ENCODE measurements around the gene DCBLD2.
A peak's percentile ranks its signal among the peaks of the same experiment; 100 is the strongest.

Gene DCBLD2

GRCh38 chr3:98902351-98902740 is 851 bp upstream of the DCBLD2 start:
- Mint-ChIP-seq H3K27me3 (peaks cover 7 to 12% of the 10 kb centered on the region in 2 donors), H3K36me3 (no peaks in the 10 kb centered on the region), H3K4me3 (peak overlapping the region; percentile 93 to 94), H3K27ac (peak overlapping the region; percentile 84), H3K4me1 (peaks cover 7 to 20% of the 10 kb centered on the region in 2 donors), H3K9me3 (no peaks in the 10 kb centered on the region)
- ATAC-seq (replicated peaks) (no peak), DNase-seq (no peak)

DNA sequence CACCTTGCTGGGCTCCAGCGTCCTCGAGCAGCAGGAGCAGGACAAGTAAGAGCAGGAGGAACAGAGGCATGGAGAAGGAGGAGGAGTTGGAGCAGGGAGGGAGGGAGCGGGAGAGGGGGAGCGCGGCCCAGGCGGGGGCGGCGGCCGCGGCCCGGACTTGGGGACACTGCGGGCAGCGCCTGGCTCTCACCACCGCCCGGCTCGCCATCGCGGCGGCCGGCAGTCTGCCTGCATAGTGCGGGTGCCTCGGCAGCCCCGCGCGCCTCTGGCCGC is 440 bp downstream of the DCBLD2 start:
- Mint-ChIP-seq H3K4me1 (peaks cover 7 to 20% of the 10 kb centered on the region in 2 donors), H3K4me3 (peak overlapping the region; percentile 93 to 94), H3K27ac (peak overlapping the region; percentile 0), H3K27me3 (peaks cover 4 to 6% of the 10 kb centered on the region in 2 donors), H3K36me3 (no peaks in the 10 kb centered on the region), H3K9me3 (no peaks in the 10 kb centered on the region)
- DNase-seq (no peak), ATAC-seq (replicated peaks) (peak; percentile 28 to 31)

- DNase-seq (no peak), ATAC-seq (replicated peaks) (peak in 1 of 2 donors; percentile 2)
- peak overlapping the region; percentile 0 for H3K27ac Mint-ChIP-seq
- H3K4me3 Mint-ChIP-seq: peak overlapping the region; percentile 93 to 94
- H3K27me3 Mint-ChIP-seq: peaks cover 4 to 6% of the 10 kb centered on the region in 2 donors
- H3K4me1 Mint-ChIP-seq: peaks cover 7 to 20% of the 10 kb centered on the region in 2 donors
- H3K9me3 Mint-ChIP-seq: no peaks in the 10 kb centered on the region
- no peaks in the 10 kb centered on the region for H3K36me3 Mint-ChIP-seq
These were observed 1.0 kb downstream of the DCBLD2 start for GRCh38 chr3:98900265-98901118.

DNA sequence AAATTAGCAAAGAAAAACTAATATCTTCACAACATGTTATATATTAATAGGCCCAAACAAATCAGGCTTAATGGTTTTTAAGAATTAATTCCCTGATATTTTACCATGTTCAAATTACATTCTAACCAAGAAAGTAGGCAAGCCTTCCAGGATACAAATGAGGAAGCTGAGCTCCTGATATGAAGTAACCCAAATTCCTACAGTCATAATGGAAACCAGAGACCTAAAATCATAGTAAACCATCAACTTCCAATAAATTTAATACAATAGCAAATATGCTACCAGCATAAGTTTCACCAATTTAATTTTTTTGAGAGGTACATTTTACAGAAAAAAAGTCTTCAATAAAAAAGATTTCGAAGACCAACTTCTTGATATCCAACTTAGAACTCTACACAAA is 3.8 kb downstream of the DCBLD2 start:
- no peak overlapping the region for H3K4me3 Mint-ChIP-seq
- H3K27ac Mint-ChIP-seq: no peak overlapping the region
- no peak for ATAC-seq (replicated peaks)

GRCh38 chr3:98894791-98895576 is 6.5 kb downstream of the DCBLD2 start:
- no peak for DNase-seq
- Mint-ChIP-seq H3K27me3 (no peaks in the 10 kb centered on the region), H3K9me3 (no peaks in the 10 kb centered on the region), H3K36me3 (no peaks in the 10 kb centered on the region), H3K4me1 (no peaks in the 10 kb centered on the region), H3K4me3 (no peak overlapping the region), H3K27ac (no peak overlapping the region)
- ATAC-seq (replicated peaks): no peak

More for the DNA sequence above, 3.8 kb downstream of the DCBLD2 start:
- H3K9me3 Mint-ChIP-seq: no peaks in the 10 kb centered on the region
- H3K36me3 Mint-ChIP-seq: no peaks in the 10 kb centered on the region
- H3K4me1 Mint-ChIP-seq: peaks cover 7 to 20% of the 10 kb centered on the region in 2 donors
- H3K27me3 Mint-ChIP-seq: no peaks in the 10 kb centered on the region
- no peak for DNase-seq

DNA sequence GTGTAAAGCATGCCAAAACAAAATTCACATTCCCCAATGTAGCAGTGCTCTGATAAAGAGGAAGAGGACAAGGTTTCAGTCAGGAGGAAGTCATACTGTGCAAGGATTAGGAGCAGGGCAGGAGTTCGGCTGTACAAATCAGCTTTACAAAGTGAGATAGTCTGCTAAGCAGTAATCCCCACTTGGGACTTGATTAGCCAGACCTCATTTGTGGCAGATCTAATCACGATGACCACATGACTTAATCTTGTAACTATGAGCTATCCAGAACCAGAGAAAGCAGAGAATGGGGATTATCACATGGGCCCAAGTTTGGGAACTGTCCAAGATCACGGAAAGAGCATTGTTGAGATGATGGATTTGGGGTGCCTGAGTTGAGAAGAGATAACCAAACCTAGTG is 7.8 kb downstream of the DCBLD2 start:
- DNase-seq: no peak
- ATAC-seq (replicated peaks): no peak
- no peaks in the 10 kb centered on the region for H3K4me1 Mint-ChIP-seq
- no peaks in the 10 kb centered on the region for H3K9me3 Mint-ChIP-seq
- H3K27ac Mint-ChIP-seq: no peak overlapping the region
- no peak overlapping the region for H3K4me3 Mint-ChIP-seq
- H3K36me3 Mint-ChIP-seq: no peaks in the 10 kb centered on the region
- no peaks in the 10 kb centered on the region for H3K27me3 Mint-ChIP-seq

DNA sequence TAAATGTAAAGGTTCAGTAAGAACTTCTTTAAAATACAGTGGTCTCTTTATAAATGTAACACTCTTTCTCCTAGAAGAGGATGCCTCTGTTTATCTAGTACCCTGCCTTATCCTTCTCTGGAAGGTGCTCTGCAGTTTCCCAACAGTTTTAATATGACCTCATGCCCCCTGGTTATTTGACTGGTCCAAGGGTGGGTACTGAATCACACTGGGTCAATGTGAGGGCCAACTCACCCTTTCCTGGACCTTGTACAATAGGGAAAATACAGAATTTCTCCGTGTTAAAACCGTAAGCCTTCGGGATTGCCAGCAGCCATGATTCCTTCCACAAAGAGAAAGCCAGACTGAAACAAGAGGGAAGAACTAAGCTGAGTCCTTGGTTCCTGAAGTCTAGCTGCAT is 9.2 kb downstream of the DCBLD2 start:
- ATAC-seq (replicated peaks) (no peak), DNase-seq (no peak)
- Mint-ChIP-seq H3K27ac (no peak overlapping the region), H3K27me3 (no peaks in the 10 kb centered on the region), H3K4me3 (no peak overlapping the region), H3K9me3 (no peaks in the 10 kb centered on the region), H3K36me3 (no peaks in the 10 kb centered on the region), H3K4me1 (no peaks in the 10 kb centered on the region)

DNA sequence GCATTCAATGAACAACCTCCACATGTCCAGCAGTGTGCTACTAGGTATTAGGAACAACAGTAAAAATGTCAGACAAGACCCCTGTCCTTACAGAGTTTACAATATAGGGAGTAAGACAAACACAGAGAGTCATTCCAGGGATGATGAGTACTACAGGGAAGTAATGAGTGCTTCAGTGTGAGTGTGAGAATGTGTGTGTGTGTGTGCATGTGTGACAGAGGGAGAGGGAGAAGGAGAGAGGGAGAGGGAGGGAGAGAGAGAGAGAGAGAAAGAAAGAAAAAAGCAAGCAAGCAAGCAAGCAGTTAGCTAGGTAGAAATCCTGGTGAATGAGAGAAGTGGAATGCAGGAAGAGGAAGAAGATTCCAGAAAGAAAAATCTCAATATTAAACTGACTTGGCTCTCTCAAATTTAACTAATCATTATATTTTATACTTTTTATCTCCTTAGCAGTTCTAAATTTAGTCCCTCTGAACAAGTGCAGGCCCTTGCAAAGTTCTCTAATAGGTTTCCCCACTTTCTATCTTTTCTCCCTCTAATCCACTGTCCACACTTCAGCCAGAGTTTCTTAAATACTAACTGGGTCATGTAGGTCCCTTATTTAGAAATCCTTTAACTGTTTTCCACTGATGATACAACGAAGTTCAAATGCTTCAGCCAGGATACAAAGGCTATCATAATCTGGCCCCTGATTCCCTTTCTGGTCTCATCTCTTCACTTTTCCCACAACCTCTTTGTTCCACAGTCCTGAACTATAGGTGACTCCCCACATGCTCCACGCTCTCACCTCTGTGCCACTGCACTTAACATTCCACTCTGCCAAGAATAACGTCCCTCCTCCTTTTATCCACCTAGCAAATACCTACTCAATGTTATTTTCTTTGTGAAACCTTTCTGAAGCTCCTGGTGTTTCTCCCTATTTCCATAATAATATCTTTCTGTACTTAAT is 10.3 kb downstream of the DCBLD2 start:
- H3K4me3 Mint-ChIP-seq: no peak overlapping the region
- ATAC-seq (replicated peaks) (no peak), DNase-seq (no peak)
- no peaks in the 10 kb centered on the region for H3K27me3 Mint-ChIP-seq
- H3K27ac Mint-ChIP-seq: no peak overlapping the region
- no peaks in the 10 kb centered on the region for H3K4me1 Mint-ChIP-seq
- no peaks in the 10 kb centered on the region for H3K9me3 Mint-ChIP-seq
- H3K36me3 Mint-ChIP-seq: no peaks in the 10 kb centered on the region

DNA sequence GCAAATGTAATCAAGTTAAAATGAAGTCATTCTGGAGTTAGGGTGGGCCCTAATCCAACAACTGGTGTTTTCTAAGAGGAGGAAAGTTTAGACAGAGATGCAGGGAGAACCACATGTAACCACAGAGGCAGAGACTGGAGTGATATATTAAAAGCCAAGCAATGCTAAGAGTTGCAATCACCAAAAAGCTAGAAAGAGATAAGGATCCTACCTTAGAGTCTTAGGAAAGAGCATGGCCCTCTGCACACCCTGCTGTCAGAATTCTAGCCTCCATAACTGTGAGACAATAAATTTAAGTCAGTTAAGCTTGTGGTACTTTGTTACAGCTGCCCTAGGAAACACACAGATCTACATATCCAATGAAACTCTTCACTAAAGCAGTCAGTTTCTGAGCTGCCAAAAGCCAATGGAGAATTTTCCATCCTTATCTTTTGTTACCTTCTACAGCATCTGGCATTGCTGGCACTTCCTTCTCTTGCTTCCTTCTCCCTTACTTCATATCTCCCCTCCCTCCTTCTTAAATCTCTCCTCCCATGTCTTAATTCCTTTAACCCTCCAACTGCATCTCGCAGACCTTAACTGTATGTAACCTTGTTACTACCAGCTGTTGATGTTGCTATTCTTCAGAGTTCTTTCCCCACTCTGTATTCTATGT is 11.2 kb downstream of the DCBLD2 start:
- no peaks in the 10 kb centered on the region for H3K36me3 Mint-ChIP-seq
- ATAC-seq (replicated peaks): no peak
- no peaks in the 10 kb centered on the region for H3K9me3 Mint-ChIP-seq
- H3K27ac Mint-ChIP-seq: no peak overlapping the region
- no peak for DNase-seq
- H3K4me3 Mint-ChIP-seq: no peak overlapping the region
- no peaks in the 10 kb centered on the region for H3K4me1 Mint-ChIP-seq
- no peaks in the 10 kb centered on the region for H3K27me3 Mint-ChIP-seq

- no peaks in the 10 kb centered on the region for H3K4me1 Mint-ChIP-seq
These were observed 13.8 kb downstream of the DCBLD2 start for GRCh38 chr3:98887684-98888083.

GRCh38 chr3:98886525-98886924 is 15.0 kb downstream of the DCBLD2 start:
- ATAC-seq (replicated peaks) (no peak), DNase-seq (no peak)
- peaks cover 0 to 2% of the 10 kb centered on the region in 2 donors for H3K9me3 Mint-ChIP-seq
- no peak overlapping the region for H3K4me3 Mint-ChIP-seq
- no peaks in the 10 kb centered on the region for H3K27me3 Mint-ChIP-seq
- no peaks in the 10 kb centered on the region for H3K4me1 Mint-ChIP-seq
- H3K27ac Mint-ChIP-seq: no peak overlapping the region
- peaks cover 0 to 3% of the 10 kb centered on the region in 2 donors for H3K36me3 Mint-ChIP-seq

More at GRCh38 chr3:98887684-98888083, 13.8 kb downstream of the DCBLD2 start:
- H3K4me3 Mint-ChIP-seq: no peak overlapping the region
- H3K27me3 Mint-ChIP-seq: no peaks in the 10 kb centered on the region
- H3K27ac Mint-ChIP-seq: no peak overlapping the region
- ATAC-seq (replicated peaks): no peak
- H3K36me3 Mint-ChIP-seq: peaks cover 0 to under 1% of the 10 kb centered on the region in 2 donors
- H3K9me3 Mint-ChIP-seq: no peaks in the 10 kb centered on the region
- DNase-seq: no peak

DNA sequence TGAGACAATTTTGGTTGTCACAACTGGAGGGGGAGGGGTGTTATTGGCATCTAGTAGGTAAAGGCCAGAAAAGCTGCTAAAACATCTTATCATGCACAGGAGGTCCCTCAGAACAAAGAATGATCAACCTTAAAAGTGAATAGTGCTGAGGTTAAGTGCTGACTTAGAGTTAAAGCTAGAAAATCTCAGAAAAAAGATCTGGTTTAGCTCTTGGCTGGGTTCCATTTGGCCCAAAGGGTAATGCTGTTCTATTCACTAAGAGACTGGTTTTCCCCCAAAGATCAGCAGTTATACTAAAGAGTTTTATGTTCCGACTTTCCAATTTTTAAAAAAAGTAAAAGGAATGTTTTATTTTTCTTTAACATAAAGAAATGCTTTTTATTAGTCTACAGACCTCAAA is 15.6 kb downstream of the DCBLD2 start:
- no peak overlapping the region for H3K4me3 Mint-ChIP-seq
- ATAC-seq (replicated peaks): no peak

DNA sequence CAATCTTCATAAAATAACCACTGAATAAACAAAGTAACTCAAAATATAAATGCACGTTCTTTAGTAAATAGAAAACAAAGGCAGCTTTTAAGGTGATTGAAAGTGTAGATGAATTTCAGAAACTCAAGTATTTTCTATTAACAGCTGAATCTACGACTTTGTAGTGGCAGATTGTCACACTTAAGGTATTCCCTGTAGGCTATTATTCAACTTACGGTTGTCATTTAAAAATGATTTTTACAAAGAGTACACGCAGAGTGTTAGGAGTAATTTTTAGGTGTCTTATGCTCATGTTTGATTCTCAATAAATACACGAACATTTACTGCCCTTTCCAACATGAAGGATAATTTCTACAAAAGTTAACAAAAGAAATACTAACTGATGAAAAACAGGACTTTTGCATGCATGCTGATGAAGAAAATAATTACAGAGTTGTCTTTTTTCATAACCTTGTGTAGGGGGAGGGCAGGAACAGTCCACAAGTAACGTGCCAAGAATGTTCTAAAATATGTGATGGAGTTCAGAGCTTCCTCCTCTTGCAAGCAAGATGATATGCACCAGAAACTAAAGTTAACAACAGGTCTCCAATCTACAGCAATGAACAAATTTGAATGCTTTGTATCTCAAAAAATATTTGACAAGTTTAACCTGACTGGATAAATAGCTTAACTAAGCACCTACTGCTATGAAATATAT is 16.7 kb downstream of the DCBLD2 start:
- Mint-ChIP-seq H3K9me3 (peaks cover 0 to 2% of the 10 kb centered on the region in 2 donors), H3K4me1 (no peaks in the 10 kb centered on the region), H3K4me3 (no peak overlapping the region), H3K27me3 (no peaks in the 10 kb centered on the region), H3K27ac (no peak overlapping the region), H3K36me3 (peaks cover 0 to 3% of the 10 kb centered on the region in 2 donors)
- DNase-seq (no peak), ATAC-seq (replicated peaks) (no peak)

More for the DNA sequence above, 15.6 kb downstream of the DCBLD2 start:
- H3K36me3 Mint-ChIP-seq: peaks cover 0 to 3% of the 10 kb centered on the region in 2 donors
- no peaks in the 10 kb centered on the region for H3K27me3 Mint-ChIP-seq
- peaks cover 0 to 2% of the 10 kb centered on the region in 2 donors for H3K9me3 Mint-ChIP-seq
- no peak for DNase-seq
- H3K27ac Mint-ChIP-seq: no peak overlapping the region
- no peaks in the 10 kb centered on the region for H3K4me1 Mint-ChIP-seq
